ENCODE data around the gene NLE1. TPM values are rescaled to one million over a fixed set of nuclear protein-coding genes. Genes with fewer than 3 reads are reported as not detected.
A peak's percentile ranks its signal among the peaks of the same experiment; 100 is the strongest.

NLE1 gene
- total RNA-seq, 1 donor = 15.6 TPM

DNA sequence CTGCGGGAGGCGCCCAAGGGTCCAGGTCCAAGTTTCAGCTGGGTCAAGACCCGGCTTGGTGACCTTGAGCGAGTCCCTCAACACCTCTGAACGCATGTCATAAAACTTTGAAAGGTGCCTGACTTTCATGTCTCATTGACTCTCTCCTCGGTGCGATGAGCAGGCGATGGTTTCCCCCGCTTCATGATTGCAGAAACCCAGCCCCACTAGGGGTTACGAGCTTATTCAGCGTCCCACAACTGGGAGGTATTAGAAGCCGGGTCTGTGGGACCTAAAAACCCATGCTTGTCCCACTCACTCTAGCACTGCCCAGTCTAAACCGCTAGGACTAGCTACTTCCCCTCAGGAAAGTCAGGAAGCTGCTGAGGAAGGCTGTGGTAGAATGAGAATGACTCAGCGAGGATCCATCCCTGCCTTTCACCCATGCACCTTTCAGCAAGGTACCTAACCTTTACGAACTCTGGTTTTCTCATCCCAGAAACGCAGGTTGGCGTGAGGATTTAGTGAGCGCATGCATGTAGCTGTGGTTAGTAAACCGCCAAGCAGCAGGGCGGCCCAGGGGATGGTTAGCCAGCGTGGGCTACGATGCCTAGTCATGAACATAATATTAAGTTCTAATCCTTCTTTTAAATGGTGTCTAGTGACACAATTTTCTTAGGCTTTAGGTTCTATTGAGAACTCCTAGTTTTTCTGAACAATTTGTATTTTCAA lies 52.4 kb downstream of the NLE1 start:
- Histone ChIP-seq H3K4me1 (ENCODE audit: insufficient read depth, low read length) (peaks cover 17% of the 10 kb centered on the region), H3K79me2 (ENCODE audit: insufficient read depth, low read length) (peaks cover 40% of the 10 kb centered on the region), H2AFZ (ENCODE audit: low read length) (peak overlapping the region; percentile 86), H3K27me3 (ENCODE audit: insufficient read depth, low read length) (no peaks in the 10 kb centered on the region), H3K36me3 (ENCODE audit: insufficient read depth, low read length) (no peaks in the 10 kb centered on the region), H3K27ac (ENCODE audit: low read depth, low read length) (peak overlapping the region; percentile 81), H3K4me3 (ENCODE audit: insufficient read depth, low read length) (peak overlapping the region; percentile 71), H4K20me1 (ENCODE audit: insufficient read depth, low read length) (no peaks in the 10 kb centered on the region), H3K4me2 (ENCODE audit: insufficient read depth, low read length) (peak overlapping the region; percentile 64), H3K9me3 (ENCODE audit: low read depth, low read length) (no peaks in the 10 kb centered on the region)
- DNase-seq (ENCODE audit: insufficient read length, low spot score, missing footprints) = peak; percentile 69
- TF ChIP-seq, protein P1, sequence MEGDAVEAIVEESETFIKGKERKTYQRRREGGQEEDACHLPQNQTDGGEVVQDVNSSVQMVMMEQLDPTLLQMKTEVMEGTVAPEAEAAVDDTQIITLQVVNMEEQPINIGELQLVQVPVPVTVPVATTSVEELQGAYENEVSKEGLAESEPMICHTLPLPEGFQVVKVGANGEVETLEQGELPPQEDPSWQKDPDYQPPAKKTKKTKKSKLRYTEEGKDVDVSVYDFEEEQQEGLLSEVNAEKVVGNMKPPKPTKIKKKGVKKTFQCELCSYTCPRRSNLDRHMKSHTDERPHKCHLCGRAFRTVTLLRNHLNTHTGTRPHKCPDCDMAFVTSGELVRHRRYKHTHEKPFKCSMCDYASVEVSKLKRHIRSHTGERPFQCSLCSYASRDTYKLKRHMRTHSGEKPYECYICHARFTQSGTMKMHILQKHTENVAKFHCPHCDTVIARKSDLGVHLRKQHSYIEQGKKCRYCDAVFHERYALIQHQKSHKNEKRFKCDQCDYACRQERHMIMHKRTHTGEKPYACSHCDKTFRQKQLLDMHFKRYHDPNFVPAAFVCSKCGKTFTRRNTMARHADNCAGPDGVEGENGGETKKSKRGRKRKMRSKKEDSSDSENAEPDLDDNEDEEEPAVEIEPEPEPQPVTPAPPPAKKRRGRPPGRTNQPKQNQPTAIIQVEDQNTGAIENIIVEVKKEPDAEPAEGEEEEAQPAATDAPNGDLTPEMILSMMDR (IDR thresholded peaks at IDR 0.05; ENCODE audit: extremely low read depth, low read depth, low read length) = peak; percentile 18

DNA sequence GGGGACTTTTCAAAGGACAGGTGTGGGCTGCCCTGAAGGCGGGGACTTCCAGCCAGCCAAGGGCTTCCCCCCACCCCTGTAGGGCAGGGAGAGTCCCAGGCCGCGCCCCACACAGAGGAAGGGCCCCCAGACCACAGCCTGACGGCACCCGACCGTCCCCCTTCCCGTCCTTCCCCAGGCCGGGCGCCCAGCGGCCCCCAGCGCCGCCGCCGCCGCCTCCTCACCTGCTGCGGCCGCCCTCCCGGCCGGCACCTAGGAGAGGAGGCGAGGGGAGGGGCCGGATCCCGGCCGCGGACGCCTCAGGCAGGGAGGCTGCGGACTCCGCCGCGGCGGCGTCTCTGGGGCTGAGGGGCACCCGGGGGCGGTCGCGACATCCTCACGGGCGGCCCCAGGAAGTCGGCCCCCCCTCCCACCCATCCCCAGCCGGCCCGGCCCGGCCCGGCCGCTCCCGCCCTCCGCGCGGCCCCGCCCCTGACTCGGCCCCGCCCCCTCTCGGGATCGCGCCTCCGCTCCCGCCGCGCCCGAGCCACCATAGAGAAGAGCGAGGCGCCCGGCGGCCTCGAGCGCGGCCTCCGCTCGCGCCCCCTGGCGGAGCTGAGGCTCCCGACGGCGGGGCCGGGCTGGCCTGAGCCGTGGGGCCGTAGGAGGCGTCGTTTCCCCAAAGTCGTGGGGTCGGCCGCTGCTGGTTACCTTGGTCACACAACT lies 53.1 kb downstream of the NLE1 start:
- H3K9me3 ChIP-seq (ENCODE audit: low read depth, low read length) = no peaks in the 10 kb centered on the region
- DNase-seq (ENCODE audit: insufficient read length, low spot score, missing footprints) = peak; percentile 97
- peaks cover 13% of the 10 kb centered on the region for H3K4me1 ChIP-seq (ENCODE audit: insufficient read depth, low read length)
- no peaks in the 10 kb centered on the region for H3K36me3 ChIP-seq (ENCODE audit: insufficient read depth, low read length)
- TF ChIP-seq, protein P1 (IDR thresholded peaks at IDR 0.05; ENCODE audit: extremely low read depth, low read depth, low read length) = peak; percentile 59
- H3K4me3 ChIP-seq (ENCODE audit: insufficient read depth, low read length) = peak overlapping the region; percentile 97
- H3K79me2 ChIP-seq (ENCODE audit: insufficient read depth, low read length) = peaks cover 46% of the 10 kb centered on the region
- no peaks in the 10 kb centered on the region for H4K20me1 ChIP-seq (ENCODE audit: insufficient read depth, low read length)
- peak overlapping the region; percentile 81 for H3K27ac ChIP-seq (ENCODE audit: low read depth, low read length)
- H3K4me2 ChIP-seq (ENCODE audit: insufficient read depth, low read length) = peak overlapping the region; percentile 93
- no peaks in the 10 kb centered on the region for H3K27me3 ChIP-seq (ENCODE audit: insufficient read depth, low read length)
- peak overlapping the region; percentile 89 for H2AFZ ChIP-seq (ENCODE audit: low read length)

DNA sequence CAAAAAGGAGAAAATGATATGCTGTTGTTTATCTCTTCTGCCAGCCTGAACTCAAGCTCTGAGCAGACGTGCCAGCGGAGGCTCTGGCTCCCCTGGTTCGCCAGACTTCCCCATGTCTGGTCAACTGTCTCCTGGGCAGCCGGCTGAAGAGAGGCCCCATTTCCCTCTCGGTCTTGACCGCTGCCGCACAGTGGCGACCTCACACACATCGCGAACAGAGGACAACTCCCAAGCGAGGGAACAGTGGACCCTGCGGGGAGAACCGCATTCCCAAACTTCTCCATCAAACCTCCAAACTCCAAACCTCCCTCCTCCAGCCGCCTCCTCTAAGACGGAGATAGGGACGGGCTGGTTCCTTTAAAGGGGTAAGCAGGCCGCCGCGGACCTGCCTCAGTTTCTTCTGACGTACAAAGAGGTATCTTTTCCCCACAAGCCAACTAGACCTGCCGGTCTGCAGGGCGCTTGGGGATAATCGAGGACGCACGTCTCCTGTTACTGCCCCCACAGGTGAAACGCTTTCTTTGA lies 53.7 kb downstream of the NLE1 start:
- Histone ChIP-seq H4K20me1 (ENCODE audit: insufficient read depth, low read length) (no peaks in the 10 kb centered on the region), H3K27me3 (ENCODE audit: insufficient read depth, low read length) (no peaks in the 10 kb centered on the region)
- TF ChIP-seq, protein P1 (IDR thresholded peaks at IDR 0.05; ENCODE audit: extremely low read depth, low read depth, low read length) = no peak

More for the DNA sequence above, 53.7 kb downstream of the NLE1 start:
- H3K9me3 ChIP-seq (ENCODE audit: low read depth, low read length) = no peaks in the 10 kb centered on the region
- no peaks in the 10 kb centered on the region for H3K36me3 ChIP-seq (ENCODE audit: insufficient read depth, low read length)
- H3K27ac ChIP-seq (ENCODE audit: low read depth, low read length) = peak overlapping the region; percentile 68
- H3K4me3 ChIP-seq (ENCODE audit: insufficient read depth, low read length) = peak overlapping the region; percentile 97
- DNase-seq (ENCODE audit: insufficient read length, low spot score, missing footprints) = peak; percentile 80
- peaks cover 13% of the 10 kb centered on the region for H3K4me1 ChIP-seq (ENCODE audit: insufficient read depth, low read length)
- H2AFZ ChIP-seq (ENCODE audit: low read length) = peak overlapping the region; percentile 89
- H3K4me2 ChIP-seq (ENCODE audit: insufficient read depth, low read length) = peak overlapping the region; percentile 93
- H3K79me2 ChIP-seq (ENCODE audit: insufficient read depth, low read length) = peaks cover 51% of the 10 kb centered on the region
